Natural killer cell (primary cell): ENCODE results near the gene DGLUCY. TPM values are rescaled to one million over a fixed set of nuclear protein-coding genes. Genes with fewer than 3 reads are reported as not detected.

ENCODE experiments used
- ATAC-seq, 3 donors: fragments of 150-1000 bp in 2 of 3; fragments of 200-7000 bp in 1 of 3; cut with Tn5 transposase; 1 replicate in 1 of 3; 2 replicates in 2 of 3; pipeline ENCODE4 v1.10.0; 2021; ENCODE audit warnings: mild to moderate bottlenecking in 2 of 3, moderate library complexity in 2 of 3
- DNase-seq, 2 donors: peaks; one replicate each; pipeline versions ENCODE4 v3.0.0 to v3.0.0-alpha.2; 2013 to 2021; ENCODE audit warnings: mixed read lengths in 1 of 2
- H3K27ac ChIP-seq: one replicate; pipeline ENCODE4 v1.5.1; 2013; ENCODE audit warnings: mild to moderate bottlenecking, low read length
- H3K27me3 ChIP-seq: one replicate; pipeline ENCODE4 v1.6.1; 2013; ENCODE audit warnings: low read length; ENCODE audit not compliant: control insufficient read depth, insufficient read depth
- H3K36me3 ChIP-seq: one replicate; pipeline ENCODE4 v1.6.1; 2013; ENCODE audit warnings: low read length; ENCODE audit not compliant: control insufficient read depth, insufficient read depth
- H3K4me1 ChIP-seq: one replicate; pipeline ENCODE4 v1.6.1; 2013; ENCODE audit warnings: low read length; ENCODE audit not compliant: control insufficient read depth, insufficient read depth
- H3K4me3 ChIP-seq: one replicate; pipeline ENCODE4 v1.5.1; 2013; ENCODE audit warnings: low read length
- H3K9me3 ChIP-seq: one replicate; pipeline ENCODE4 v1.6.1; 2013; ENCODE audit warnings: low read length; ENCODE audit not compliant: control insufficient read depth, insufficient read depth
- H3K27ac Mint-ChIP-seq, 2 donors: one replicate each; pipeline ENCODE4 v1.8.0; 2022; ENCODE audit warnings: mild to moderate bottlenecking in 2 of 2, mixed read lengths in 2 of 2, moderate library complexity in 1 of 2
- H3K27me3 Mint-ChIP-seq, 2 donors: one replicate each; pipeline ENCODE4 v1.8.0; 2022; ENCODE audit warnings: low read depth in 2 of 2, mixed read lengths in 2 of 2
- H3K36me3 Mint-ChIP-seq: one replicate; pipeline ENCODE4 v1.8.0; 2022; ENCODE audit warnings: mixed read lengths
- H3K4me1 Mint-ChIP-seq, 2 donors: one replicate each; pipeline ENCODE4 v1.8.0; 2022; ENCODE audit warnings: mixed read lengths in 2 of 2
- H3K4me3 Mint-ChIP-seq: one replicate; pipeline ENCODE4 v1.8.0; 2022; ENCODE audit warnings: mild to moderate bottlenecking, moderate library complexity, mixed read lengths
- H3K9me3 Mint-ChIP-seq, 2 donors: one replicate each; pipeline ENCODE4 v1.8.0; 2022; ENCODE audit warnings: mixed read lengths in 2 of 2
- WGBS: methylation state at CpG from one replicate; pipeline ENCODE4 v1.1.7; 2013; ENCODE audit warnings: missing lambda C conversion rate; ENCODE audit not compliant: insufficient coverage; 5-methylcytosine and 5-hydroxymethylcytosine counted together
- intact Hi-C: fragments of 100-400 bp; cut with micrococcal nuclease; formaldehyde crosslinking; loops from one replicate; pipeline ENCODE4 v1.14.2; 2022
- total RNA-seq, 4 donors: library from RNA; stranded (reverse); fragments of 120-200 nt in 1 of 4; gene quantifications; one replicate each; pipeline versions ENCODE4 v1.2.3 to v1.2.4, GENCODE V29; 2013 to 2022
- TF ChIP-seq, protein P1 (sequence below): fragments of 200-600 bp; IDR thresholded peaks from one replicate; pipeline ENCODE4 v1.8.0; 2022; ENCODE audit warnings: antibody characterized with exemption

Gene DGLUCY
- total RNA-seq, 3 donors from 2014 or later (not counting 1 experiment from before 2014, with no cell fraction given), result 108 to 142 (median 110) TPM

DNA sequence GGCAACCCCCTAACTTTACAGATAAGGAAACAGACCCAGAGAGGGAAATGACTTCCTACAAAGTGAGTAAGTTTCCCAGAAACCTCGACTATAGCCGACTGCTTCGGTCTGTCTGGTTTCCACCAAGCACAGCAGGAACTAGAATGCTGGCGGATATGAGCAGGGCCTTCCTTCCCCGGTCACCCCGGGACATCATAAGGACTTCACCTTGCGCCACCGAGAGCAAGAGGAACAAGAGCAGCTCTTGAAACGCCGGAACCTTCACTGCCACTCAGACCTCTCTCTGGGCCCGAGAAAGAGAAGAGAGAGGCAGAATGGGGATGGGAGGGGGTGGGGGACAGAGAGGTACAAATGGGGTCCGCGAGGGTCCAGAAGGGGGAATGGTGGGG is 160.0 kb downstream of the DGLUCY start:
- no peaks in the 10 kb centered on the region for H3K27me3 Mint-ChIP-seq
- H3K4me1 ChIP-seq, result no peaks in the 10 kb centered on the region
- H3K27me3 ChIP-seq, result no peaks in the 10 kb centered on the region
- DNase-seq, result no peak
- H3K36me3 ChIP-seq, result peaks cover 81% of the 10 kb centered on the region
- H3K4me1 Mint-ChIP-seq, result peaks cover 10 to 18% of the 10 kb centered on the region in 2 donors
- H3K27ac ChIP-seq, result no peak overlapping the region
- peak overlapping the region in 1 of 2 donors; percentile 57 for H3K27ac Mint-ChIP-seq
- H3K4me3 ChIP-seq, result no peak overlapping the region
- ATAC-seq, result no peak
- H3K9me3 ChIP-seq, result no peaks in the 10 kb centered on the region
- H3K4me3 Mint-ChIP-seq, result no peak overlapping the region
- no peaks in the 10 kb centered on the region for H3K36me3 Mint-ChIP-seq
- TF ChIP-seq, protein P1, sequence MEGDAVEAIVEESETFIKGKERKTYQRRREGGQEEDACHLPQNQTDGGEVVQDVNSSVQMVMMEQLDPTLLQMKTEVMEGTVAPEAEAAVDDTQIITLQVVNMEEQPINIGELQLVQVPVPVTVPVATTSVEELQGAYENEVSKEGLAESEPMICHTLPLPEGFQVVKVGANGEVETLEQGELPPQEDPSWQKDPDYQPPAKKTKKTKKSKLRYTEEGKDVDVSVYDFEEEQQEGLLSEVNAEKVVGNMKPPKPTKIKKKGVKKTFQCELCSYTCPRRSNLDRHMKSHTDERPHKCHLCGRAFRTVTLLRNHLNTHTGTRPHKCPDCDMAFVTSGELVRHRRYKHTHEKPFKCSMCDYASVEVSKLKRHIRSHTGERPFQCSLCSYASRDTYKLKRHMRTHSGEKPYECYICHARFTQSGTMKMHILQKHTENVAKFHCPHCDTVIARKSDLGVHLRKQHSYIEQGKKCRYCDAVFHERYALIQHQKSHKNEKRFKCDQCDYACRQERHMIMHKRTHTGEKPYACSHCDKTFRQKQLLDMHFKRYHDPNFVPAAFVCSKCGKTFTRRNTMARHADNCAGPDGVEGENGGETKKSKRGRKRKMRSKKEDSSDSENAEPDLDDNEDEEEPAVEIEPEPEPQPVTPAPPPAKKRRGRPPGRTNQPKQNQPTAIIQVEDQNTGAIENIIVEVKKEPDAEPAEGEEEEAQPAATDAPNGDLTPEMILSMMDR, result no peak
- intact Hi-C loops, result no loop called here
- H3K9me3 Mint-ChIP-seq, result no peaks in the 10 kb centered on the region
- WGBS, result 92% methylated on average over 13 of the region's 13 CpGs

DNA sequence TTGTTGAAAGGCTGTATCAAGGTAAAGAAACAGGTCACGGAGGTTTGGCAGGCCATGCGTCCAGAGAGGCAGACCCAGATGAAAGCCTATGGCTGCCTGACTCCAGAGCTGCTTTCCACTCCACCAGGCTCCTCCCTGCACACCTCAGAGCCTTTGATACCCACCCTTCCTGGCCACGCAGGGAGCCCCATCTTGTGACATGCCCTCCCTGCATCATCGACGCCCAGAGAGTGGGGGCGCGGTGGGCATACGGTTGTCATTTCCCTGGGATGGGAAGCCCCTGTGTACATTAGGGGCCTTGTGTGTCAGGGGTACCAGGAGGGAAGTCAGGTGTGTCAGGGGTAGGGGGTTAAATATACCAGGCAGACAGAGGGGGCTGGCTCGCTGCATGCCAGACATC is 160.9 kb downstream of the DGLUCY start:
- H3K36me3 Mint-ChIP-seq, result no peaks in the 10 kb centered on the region
- no peak overlapping the region for H3K4me3 Mint-ChIP-seq
- ATAC-seq (no peak), DNase-seq (no peak)
- H3K27me3 Mint-ChIP-seq, result no peaks in the 10 kb centered on the region
- intact Hi-C loops, result no loop called here
- no peaks in the 10 kb centered on the region for H3K9me3 Mint-ChIP-seq
- 92% methylated on average over 9 of the region's 9 CpGs for WGBS
- H3K4me1 Mint-ChIP-seq, result peaks cover under 1 to 11% of the 10 kb centered on the region in 2 donors
- no peaks in the 10 kb centered on the region for H3K27me3 ChIP-seq
- H3K36me3 ChIP-seq, result peaks cover 87% of the 10 kb centered on the region
- TF ChIP-seq, protein P1, result no peak
- no peaks in the 10 kb centered on the region for H3K9me3 ChIP-seq
- peak overlapping the region; percentile 57 to 71 for H3K27ac Mint-ChIP-seq
- no peak overlapping the region for H3K27ac ChIP-seq
- H3K4me1 ChIP-seq, result peaks cover 6% of the 10 kb centered on the region
- H3K4me3 ChIP-seq, result no peak overlapping the region

Other genes starting within 250 kb of the DGLUCY start
- 10 to 100 TPM; 24.1 to 28.5 (median 27.9) TPM for gene RPS6KA5, start 53.4 kb upstream of the DGLUCY start, total RNA-seq
- gene GPR68, start 130.6 kb downstream of the DGLUCY start, total RNA-seq, result 10 to 100 TPM in 2 of 3 donors, 1 to 10 TPM in 1; 7.6 to 24.0 (median 15.7) TPM